SK-N-SH (cell line): ENCODE data around the gene DENND2C.

Experiments used
- CTCF ChIP-seq: fragments of 200-600 bp; sonication (generic); IDR thresholded peaks from 2 replicates; pipeline ENCODE4 v1.6.1; 2017; ENCODE audit warnings: antibody characterized with exemption, mild to moderate bottlenecking, moderate library complexity
- EZH2phosphoT487 ChIP-seq: fragments of 200-600 bp; sonication (generic); IDR thresholded peaks from 2 replicates; pipeline ENCODE4 v1.6.1; 2017; ENCODE audit warnings: low read depth, mixed run types, mild to moderate bottlenecking, antibody characterized with exemption, moderate library complexity, borderline replicate concordance
- TCF12 ChIP-seq: IDR thresholded peaks from 2 replicates; pipeline ENCODE4 v1.4.0; 2012

GRCh38 chr1:114685851-114686250 lies 16.0 kb upstream of the DENND2C start:
- TF ChIP-seq CTCF (no peak), TCF12 (no peak), EZH2phosphoT487 (no peak)
